SK-MEL-5 (cell line): ENCODE measurements around the gene SERTAD2. TPM values are rescaled to one million over a fixed set of nuclear protein-coding genes. Genes with fewer than 3 reads are reported as not detected.

Experiments
- DNase-seq: peaks from one replicate; pipeline ENCODE4 v3.0.0-alpha.2; 2016; ENCODE audit warnings: low read depth, low spot score
- in situ Hi-C: cut with HindIII; loops from 2 replicates; pipeline ENCODE4 v1.10.0; 2016; ENCODE audit warnings: low sequenced_read_pairs, high pct_unique_total_duplicates, low pct_unique_long_range_greater_than_20kb
- total RNA-seq: library from RNA; depleted of rRNA; stranded (reverse); fragments of >200 nt; shearing (Covaris generic); gene quantifications from 2 replicates; pipeline ENCODE4 v1.2.3, GENCODE V29; 2014; rRNA removed

The SERTAD2 gene
- total RNA-seq, 1 experiment from 2014 or later = 11.2 TPM

DNA sequence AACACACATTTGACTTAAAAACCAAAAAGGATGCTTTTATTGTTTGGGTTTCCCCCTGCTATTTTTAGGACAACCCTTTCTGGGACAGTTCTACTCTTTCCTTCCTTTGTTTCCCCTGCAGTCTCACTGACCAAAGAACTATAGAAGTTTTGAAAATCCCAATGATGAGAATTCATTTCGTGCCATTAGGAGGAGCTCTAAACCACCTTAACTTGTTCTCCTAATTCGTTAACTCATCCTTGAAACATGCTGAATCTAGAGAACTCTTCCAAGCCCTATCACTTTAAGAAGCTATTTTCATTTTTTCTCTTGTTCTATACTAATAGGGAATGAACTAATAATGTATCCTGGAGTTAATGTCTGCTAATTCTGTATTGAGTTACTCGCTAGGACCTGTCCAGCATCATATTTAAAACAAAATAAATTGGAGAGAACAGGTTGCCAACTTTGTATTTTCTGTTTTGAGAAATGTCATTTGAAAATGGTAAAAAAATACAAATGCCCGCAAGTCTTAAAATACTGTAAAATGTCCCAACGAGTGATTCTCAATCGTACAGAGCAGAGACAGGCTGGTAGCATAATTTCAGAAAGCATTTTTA is 66.7 kb downstream of the SERTAD2 start:
- in situ Hi-C loops = no loop called here
- peak; percentile 84 for DNase-seq

DNA sequence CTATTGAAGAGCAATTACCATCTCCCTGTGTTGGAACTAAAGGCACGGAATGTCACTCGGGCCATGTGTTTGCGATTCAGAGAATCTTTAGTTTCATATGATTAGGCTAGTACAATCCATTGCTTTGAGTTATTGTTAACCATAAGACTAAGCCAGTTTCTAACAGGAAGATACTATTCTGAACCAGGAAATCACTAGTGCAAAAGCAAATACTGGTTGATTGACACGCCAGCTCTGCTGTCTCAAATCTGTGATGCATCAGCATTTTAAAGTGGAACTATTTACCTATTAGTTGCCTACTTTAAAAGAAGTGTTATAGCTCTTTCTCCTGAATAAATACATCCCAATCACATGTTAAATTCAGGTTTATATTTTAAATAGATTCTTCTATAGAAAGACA is 67.7 kb downstream of the SERTAD2 start:
- peak; percentile 22 for DNase-seq
- in situ Hi-C loops = no loop called here

DNA sequence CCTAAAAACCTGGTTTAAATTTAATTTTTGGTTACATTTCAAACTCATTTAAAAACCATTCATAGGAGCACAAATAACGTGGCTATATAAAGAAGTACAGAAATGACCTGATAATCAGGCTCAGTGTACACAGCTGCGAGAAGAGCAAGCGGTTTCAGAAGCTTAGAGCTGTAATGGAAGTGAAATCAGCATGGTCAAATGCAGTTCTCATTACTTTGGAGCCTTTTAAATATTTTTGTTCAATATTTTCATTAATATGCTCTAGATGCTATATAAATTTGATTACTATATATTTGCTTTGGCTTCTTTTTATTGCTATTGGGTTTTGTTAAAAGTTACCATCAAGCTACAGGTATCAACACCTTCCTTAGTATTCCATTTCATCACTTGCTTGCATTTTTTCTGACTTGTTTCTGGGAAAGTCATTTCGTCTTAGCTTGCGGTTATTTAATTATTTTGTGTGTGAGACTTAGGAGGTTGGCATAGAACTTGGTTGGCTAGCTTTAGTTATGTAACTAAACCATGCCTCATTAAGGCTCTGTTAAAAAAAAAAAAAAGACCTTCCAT is 70.9 kb downstream of the SERTAD2 start:
- in situ Hi-C loops = no loop called here
- no peak for DNase-seq

DNA sequence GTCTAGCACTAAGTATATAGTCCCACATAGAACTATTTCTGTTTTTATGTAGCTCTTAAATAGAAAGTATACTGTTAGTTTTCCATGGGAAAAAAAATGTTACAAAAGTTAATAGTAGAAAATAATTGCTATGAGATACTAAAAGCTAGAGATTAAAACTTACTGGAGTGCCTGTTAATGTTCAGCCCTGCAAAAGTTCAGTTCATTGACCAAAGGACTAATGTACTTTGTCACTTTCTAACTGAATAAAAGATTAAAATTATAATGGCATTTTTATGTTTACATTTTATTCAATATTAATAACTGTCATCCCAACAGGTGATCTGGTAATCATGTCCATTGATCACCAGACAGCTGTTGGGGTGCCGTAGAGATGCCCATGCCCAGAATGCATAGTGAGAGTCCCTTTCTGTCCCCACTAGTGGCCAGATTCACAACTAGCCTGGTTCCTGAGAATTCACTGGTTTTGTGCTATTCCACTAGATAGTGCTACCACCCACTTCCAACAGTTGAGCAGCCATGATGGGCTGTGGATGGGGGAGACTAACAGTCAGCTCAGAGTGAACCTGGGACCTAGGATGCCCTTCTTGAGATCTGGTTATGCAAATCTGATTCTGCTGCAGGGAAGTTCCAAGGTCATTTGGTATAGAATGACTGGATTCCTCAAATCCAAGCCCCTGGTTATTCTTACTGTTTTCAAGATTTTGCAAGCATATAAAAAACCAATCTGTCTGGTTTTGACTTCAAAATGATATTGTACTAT is 71.8 kb downstream of the SERTAD2 start:
- in situ Hi-C loops = no loop called here
- DNase-seq = peak; percentile 27

Other genes with a start within 250 kb of the SERTAD2 start
- gene LGALSL, start 199.8 kb downstream of the SERTAD2 start, total RNA-seq = 12.2 and 22.7 TPM in 2 replicates
- gene AFTPH, start 129.6 kb downstream of the SERTAD2 start, total RNA-seq = 44.4 and 44.7 TPM in 2 replicates